Measurements from ENCODE around the gene STPG3. TPM values are rescaled to one million over a fixed set of nuclear protein-coding genes. Genes with fewer than 3 reads are reported as not detected.

The STPG3 gene
- total and polyA plus RNA-seq, 4 donors: not detected

- TF ChIP-seq CTCF (IDR thresholded peaks at IDR 0.05; ENCODE audit: low read depth, low read length, missing input control) (no peak), HNF4A (conservative IDR thresholded peaks at IDR 0.05) (no peak), FOXA2 (IDR thresholded peaks at IDR 0.05) (no peak), JUND (IDR thresholded peaks at IDR 0.05) (no peak)
Measured at GRCh38 chr9:137280474-137281344, 29.6 kb downstream of the STPG3 start (continued).

DNA sequence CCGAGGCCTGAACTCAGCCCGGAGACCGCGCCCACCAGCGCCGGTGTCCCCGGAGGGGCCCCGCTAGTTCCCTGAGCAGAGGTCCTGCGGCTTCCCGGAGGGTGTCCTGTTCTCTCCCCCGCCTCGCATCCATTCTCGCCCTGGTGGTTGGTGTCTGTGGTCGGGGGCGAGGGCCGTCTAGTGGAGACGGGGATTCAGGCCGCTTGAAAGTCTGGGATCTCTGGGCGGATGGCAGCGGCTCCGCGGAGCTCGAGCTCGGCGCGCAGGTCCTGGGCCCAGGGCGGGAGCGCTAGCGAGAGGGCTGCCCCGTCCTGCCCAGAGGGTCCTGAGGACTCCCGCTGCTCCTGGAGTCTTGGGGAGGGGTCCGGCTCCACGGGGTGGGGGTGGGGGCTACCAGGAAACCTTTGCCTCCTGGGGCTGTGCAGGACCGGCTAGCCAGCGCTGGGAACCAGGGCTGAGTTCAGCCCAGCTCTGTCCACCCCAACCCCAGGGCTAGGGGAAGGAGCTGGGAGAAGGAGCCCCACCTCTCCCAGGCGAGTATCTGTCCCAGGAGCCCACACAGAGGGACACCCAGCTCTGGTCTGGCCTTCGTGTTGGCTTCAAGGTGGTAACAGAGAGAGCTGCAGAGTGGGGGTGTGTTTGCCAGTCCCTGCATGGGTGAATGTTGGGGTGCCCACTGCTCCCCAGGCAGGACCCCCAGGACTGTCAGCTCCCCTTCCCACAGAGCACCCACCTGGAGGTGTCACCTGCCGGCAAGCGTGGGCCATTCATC lies 30.4 kb downstream of the STPG3 start:
- Histone ChIP-seq H3K36me3 (ENCODE audit: control insufficient read depth in 4 of 4, insufficient read depth in 3 of 4, low read depth in 1 of 4, low read length in 3 of 4) (no peaks in the 10 kb centered on the region), H3K4me1 (ENCODE audit: control insufficient read depth in 4 of 4, insufficient read depth in 4 of 4, low read length in 3 of 4) (peaks cover under 1 to 5% (median 3%) of the 10 kb centered on the region in 4 donors), H3K4me3 (ENCODE audit: low read depth in 1 of 3, low read length in 3 of 3) (no peak overlapping the region), H3K27me3 (ENCODE audit: control insufficient read depth in 4 of 4, insufficient read depth in 4 of 4, low read length in 3 of 4) (no peaks in the 10 kb centered on the region), H3K9ac (ENCODE audit: low read depth in 1 of 2, low read length in 2 of 2) (no peak overlapping the region), H3K27ac (ENCODE audit: low read depth in 1 of 2, low read length in 2 of 2) (no peak overlapping the region), H3K9me3 (ENCODE audit: control insufficient read depth in 4 of 4, low read length in 3 of 4) (no peaks in the 10 kb centered on the region)
- WGBS: 80% methylated on average over 39 of the region's 39 CpGs
- TF ChIP-seq RXRA (IDR thresholded peaks at IDR 0.05) (no peak), JUND (IDR thresholded peaks at IDR 0.05) (no peak), CTCF (IDR thresholded peaks at IDR 0.05; ENCODE audit: low read depth, low read length, missing input control) (no peak), HNF4A (conservative IDR thresholded peaks at IDR 0.05) (no peak), MAX (IDR thresholded peaks at IDR 0.05) (no peak), EGR1 (IDR thresholded peaks at IDR 0.05; ENCODE audit: low read depth in 2 of 2) (no peak), YY1 (IDR thresholded peaks at IDR 0.05) (no peak), NR2F2 (IDR thresholded peaks at IDR 0.05) (no peak), HNF4G (IDR thresholded peaks at IDR 0.05) (no peak), GABPA (IDR thresholded peaks at IDR 0.05 in 1 of 2, conservative IDR thresholded peaks at IDR 0.05 in 1 of 2) (no peak), SP1 (IDR thresholded peaks at IDR 0.05) (no peak)
- TF ChIP-seq, protein P1, sequence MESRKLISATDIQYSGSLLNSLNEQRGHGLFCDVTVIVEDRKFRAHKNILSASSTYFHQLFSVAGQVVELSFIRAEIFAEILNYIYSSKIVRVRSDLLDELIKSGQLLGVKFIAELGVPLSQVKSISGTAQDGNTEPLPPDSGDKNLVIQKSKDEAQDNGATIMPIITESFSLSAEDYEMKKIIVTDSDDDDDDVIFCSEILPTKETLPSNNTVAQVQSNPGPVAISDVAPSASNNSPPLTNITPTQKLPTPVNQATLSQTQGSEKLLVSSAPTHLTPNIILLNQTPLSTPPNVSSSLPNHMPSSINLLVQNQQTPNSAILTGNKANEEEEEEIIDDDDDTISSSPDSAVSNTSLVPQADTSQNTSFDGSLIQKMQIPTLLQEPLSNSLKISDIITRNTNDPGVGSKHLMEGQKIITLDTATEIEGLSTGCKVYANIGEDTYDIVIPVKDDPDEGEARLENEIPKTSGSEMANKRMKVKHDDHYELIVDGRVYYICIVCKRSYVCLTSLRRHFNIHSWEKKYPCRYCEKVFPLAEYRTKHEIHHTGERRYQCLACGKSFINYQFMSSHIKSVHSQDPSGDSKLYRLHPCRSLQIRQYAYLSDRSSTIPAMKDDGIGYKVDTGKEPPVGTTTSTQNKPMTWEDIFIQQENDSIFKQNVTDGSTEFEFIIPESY (IDR thresholded peaks at IDR 0.05): no peak
- TF ChIP-seq, protein P2, sequence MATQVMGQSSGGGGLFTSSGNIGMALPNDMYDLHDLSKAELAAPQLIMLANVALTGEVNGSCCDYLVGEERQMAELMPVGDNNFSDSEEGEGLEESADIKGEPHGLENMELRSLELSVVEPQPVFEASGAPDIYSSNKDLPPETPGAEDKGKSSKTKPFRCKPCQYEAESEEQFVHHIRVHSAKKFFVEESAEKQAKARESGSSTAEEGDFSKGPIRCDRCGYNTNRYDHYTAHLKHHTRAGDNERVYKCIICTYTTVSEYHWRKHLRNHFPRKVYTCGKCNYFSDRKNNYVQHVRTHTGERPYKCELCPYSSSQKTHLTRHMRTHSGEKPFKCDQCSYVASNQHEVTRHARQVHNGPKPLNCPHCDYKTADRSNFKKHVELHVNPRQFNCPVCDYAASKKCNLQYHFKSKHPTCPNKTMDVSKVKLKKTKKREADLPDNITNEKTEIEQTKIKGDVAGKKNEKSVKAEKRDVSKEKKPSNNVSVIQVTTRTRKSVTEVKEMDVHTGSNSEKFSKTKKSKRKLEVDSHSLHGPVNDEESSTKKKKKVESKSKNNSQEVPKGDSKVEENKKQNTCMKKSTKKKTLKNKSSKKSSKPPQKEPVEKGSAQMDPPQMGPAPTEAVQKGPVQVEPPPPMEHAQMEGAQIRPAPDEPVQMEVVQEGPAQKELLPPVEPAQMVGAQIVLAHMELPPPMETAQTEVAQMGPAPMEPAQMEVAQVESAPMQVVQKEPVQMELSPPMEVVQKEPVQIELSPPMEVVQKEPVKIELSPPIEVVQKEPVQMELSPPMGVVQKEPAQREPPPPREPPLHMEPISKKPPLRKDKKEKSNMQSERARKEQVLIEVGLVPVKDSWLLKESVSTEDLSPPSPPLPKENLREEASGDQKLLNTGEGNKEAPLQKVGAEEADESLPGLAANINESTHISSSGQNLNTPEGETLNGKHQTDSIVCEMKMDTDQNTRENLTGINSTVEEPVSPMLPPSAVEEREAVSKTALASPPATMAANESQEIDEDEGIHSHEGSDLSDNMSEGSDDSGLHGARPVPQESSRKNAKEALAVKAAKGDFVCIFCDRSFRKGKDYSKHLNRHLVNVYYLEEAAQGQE (IDR thresholded peaks at IDR 0.05): no peak
- no peak for DNase-seq (ENCODE audit: low spot score)

Measured in liver (tissue), 9 donors.